KOPT-K1 (cell line): ENCODE measurements around the gene TPO.
"Not testable (repeated sequence)": the region's sequence is repeated elsewhere in the genome, so short reads cannot be mapped to it uniquely, and the experiment has no call there.

Experiments
- H3K27ac ChIP-seq: fragments of 200-600 bp; sonication (generic); 2 replicates; pipeline ENCODE4 v1.5.1; 2016; ENCODE audit warnings: antibody characterized with exemption, mild to moderate bottlenecking, low read depth, low read length; ENCODE audit not compliant: poor library complexity, severe bottlenecking
- H3K36me3 ChIP-seq: fragments of 200-600 bp; sonication (generic); 2 replicates; pipeline ENCODE4 v1.5.1; 2017; ENCODE audit warnings: antibody characterized with exemption, mild to moderate bottlenecking, low read length, moderate library complexity; ENCODE audit not compliant: insufficient read depth
- H3K9me3 ChIP-seq: fragments of 200-600 bp; sonication (generic); 2 replicates; pipeline ENCODE4 v1.5.1; 2017; ENCODE audit warnings: antibody characterized with exemption, low read length, mild to moderate bottlenecking; ENCODE audit not compliant: insufficient read depth, poor library complexity, severe bottlenecking

Gene TPO

DNA sequence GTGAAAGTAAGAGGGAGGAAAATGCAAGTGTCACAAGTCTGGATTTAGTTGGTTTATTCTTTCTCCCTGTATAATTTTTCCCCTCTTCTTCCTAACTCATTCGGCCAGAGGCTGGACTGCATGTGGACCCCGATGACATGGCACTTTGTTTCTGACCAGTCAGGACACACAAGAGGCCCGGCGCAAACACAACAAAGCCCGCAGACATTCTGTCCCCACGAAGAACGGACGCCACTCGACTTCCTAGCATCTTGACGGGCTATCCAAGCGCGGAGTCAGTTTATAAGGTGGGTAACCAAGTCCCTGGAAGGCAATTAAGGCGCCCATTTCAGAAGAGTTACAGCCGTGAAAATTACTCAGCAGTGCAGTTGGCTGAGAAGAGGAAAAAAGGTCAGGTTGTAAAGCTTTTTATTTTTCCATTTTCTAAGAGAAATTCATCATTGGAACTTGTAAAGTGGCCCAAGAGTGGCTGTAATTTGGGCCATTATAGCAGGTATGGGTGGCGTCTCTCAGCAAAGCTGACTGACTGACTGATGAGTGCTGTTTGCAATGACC lies at the start of gene TPO:
TSS of gene TPO (plus strand) at position 308 of the 555 bp plus-strand sequence. CDS start 946 bp downstream, outside the sequence.
- no peaks in the 10 kb centered on the region for H3K36me3 ChIP-seq

DNA sequence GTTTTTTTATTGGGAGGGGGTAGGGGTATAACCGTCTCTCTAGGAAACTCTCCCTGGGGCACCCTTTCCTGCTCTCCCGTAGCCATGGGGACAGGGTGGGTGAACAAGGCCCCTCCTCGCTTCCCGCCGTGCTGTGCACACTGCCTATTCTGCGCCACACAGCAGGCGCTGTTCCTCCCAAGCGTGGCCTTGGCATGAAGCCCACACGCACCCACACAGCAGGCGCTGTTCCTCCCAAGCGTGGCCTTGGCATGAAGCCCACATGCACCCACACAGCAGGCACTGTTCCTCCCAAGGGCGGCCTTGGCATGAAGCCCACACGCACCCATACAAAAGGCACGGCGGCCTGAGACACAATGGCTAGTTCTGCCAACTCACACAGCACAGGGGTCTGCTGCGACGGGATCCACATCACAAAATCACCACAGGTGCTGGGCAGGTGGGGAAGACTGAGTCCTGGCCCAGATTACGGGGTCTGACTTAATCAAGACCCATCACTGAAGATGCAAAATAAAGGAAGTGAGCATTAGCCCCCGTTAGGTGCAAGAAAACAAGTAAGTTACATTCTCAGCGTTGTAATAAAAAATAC lies 46.6 kb upstream of the TPO start:
- no peaks in the 10 kb centered on the region for H3K9me3 ChIP-seq
- no peaks in the 10 kb centered on the region for H3K36me3 ChIP-seq
- no peak overlapping the region for H3K27ac ChIP-seq

More for the DNA sequence above, at the start of gene TPO:
- H3K9me3 ChIP-seq = no peaks in the 10 kb centered on the region
- no peak within 1 kb of the TSS for H3K27ac ChIP-seq

DNA sequence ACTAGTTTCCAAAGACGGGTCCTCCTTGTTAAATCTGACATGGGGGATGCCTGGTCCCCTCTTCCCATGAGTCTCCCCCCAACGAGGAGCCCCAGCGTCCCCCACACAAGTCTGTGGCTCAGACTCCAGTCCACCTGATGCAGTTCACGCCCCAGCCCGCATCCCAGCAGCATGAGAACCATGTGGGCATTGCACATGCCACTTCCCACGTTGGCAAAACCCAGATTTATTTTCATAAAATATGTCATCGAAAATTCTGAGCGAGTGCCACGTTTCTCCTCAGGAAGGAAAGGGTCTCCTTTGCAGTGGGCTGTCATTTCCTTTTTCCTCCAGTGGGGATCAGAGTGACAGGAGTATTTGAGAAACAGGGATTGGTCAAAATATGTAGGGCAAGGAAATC lies 45.7 kb upstream of the TPO start:
- Histone ChIP-seq H3K36me3 (no peaks in the 10 kb centered on the region), H3K27ac (no peak overlapping the region), H3K9me3 (no peaks in the 10 kb centered on the region)

DNA sequence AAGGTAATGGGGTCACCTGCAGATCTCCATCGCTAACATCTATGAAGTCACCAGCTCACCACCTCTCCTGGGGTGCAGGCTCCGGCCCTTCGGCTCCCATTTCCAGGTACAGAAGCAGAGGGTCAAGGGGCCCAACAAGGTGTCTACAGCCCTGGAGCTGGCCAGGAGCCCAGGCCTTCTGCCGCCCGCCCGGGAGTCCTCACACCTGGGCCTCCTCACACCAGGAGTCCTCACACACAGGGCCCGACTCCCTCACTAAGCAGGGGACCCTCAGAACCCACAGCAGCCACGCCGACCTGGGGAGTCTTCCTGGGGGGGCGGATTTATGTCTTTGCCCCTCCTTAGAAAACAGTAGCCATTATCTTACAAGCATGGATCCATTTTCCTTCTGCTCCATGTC lies 43.4 kb upstream of the TPO start:
- H3K9me3 ChIP-seq = no peaks in the 10 kb centered on the region
- no peaks in the 10 kb centered on the region for H3K36me3 ChIP-seq

DNA sequence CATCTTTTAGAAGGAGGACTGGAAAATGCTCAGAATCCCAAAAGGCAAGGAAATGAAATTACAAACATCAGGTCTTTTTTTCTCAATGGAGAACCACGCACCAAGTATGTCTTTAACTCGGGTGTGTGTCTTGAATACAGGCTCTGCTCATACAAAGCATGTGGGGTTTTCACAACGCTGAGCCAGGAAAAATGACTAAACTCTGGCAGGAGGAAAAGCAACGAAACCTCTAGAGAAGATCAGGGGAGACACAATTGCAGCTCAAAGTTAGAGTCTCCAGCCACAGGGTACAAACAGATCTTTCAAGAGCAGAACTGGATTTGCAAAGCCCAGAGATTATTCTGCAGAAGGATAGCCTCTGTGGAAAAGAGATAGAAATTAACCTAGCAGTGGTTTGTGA lies 42.8 kb upstream of the TPO start:
- Histone ChIP-seq H3K9me3 (no peaks in the 10 kb centered on the region), H3K36me3 (no peaks in the 10 kb centered on the region), H3K27ac (no peak overlapping the region)

More for the DNA sequence above, 43.4 kb upstream of the TPO start:
- no peak overlapping the region for H3K27ac ChIP-seq

DNA sequence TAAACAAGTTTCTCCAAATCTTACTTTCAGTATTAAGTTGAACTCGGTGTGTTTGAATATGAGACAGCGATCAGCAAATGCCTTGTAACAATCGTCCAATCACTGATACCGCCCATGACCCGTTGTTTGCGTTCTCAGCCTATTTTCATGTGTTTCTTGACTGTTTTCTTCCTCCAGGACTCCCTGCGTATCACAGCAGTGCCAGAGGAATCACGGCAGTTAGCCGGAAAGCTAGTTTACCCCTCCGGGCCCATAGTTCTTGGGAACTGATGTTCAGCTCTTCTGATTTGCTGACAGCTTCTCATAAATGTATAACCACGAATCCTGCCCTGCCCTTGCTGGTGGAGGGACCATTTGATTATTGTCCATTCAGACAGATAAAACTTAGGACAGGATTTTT lies 42.2 kb upstream of the TPO start:
- Histone ChIP-seq H3K9me3 (no peaks in the 10 kb centered on the region), H3K27ac (no peak overlapping the region), H3K36me3 (no peaks in the 10 kb centered on the region)

DNA sequence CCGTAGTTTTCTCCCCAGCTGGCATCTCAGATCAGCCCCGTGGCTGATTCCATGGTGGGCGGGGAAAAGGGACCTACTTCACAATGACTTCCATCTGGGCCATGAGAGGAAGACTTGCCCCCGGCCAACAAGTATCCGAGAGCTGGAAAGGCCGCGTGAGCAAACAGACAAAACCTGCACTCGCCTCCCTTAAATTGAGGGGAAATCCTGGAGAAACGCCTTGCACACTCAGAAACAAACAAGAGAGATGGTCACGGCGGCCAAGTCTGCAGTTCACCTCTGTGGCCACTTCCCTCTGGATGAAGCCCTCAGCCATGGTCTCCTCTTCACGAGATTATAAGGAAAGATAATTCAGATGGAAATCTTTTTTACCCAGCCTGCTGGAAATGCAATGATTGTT lies 39.4 kb upstream of the TPO start:
- Histone ChIP-seq H3K9me3 (no peaks in the 10 kb centered on the region), H3K27ac (no peak overlapping the region), H3K36me3 (no peaks in the 10 kb centered on the region)

DNA sequence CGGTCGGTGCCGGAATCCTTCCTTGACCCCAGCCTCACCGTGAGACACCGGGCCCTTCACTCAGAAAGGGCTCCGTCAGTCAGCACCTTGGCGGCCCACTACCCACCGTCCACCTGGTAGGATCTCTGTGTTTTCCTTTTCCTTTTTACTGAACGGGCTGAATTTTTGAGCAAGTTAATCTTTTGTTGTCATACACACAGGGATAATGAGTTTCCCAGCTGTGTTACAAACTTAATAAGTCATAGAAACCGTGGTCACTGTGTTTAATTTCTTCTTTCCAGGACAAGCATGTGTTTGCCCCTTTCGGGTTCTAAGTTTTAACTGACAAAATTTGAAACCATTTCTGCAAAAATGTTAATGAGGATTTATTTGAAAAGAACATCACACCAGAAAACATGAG lies 39.0 kb upstream of the TPO start:
- Histone ChIP-seq H3K27ac (no peak overlapping the region), H3K36me3 (no peaks in the 10 kb centered on the region), H3K9me3 (no peaks in the 10 kb centered on the region)

DNA sequence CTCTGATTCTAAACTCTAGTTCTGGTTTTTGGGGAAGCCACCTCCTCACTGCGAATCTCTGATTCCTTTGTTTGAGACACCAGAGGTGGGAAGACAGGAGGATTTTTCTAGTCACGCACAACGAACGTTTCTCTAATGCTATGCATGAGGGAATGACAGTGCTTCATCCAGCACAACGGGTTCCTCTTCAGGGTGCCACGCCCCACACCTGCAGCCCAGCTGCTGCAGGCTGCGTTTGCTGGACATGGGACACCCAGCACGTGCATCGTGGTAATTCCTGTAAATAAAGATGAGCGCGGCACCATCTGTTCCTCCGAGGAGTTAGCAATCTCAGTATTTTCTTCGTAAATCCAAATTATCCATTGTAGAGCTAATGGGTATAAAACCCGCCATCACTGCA lies 37.5 kb upstream of the TPO start:
- H3K36me3 ChIP-seq = no peaks in the 10 kb centered on the region
- H3K9me3 ChIP-seq = no peaks in the 10 kb centered on the region
- no peak overlapping the region for H3K27ac ChIP-seq

DNA sequence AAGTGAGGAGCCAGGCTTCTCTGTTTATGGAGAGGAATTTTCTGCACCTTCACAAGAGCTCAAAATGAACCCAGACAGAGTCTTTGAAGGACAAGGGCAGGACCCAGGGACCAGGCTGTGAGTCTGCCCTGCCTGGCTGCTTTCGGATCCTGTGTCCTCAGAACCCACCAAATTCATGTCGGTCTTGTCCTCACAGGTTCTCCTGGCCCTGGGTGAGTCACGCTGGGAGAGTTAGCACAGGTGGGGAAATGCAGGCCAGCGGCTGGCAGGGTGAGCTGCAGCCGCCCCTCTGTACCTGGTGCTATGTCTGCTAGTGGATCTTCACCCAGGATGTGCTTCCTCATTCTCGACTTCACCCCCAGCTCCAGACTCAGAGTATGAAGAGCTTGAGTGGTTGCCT lies 35.8 kb upstream of the TPO start:
- H3K36me3 ChIP-seq = no peaks in the 10 kb centered on the region
- no peak overlapping the region for H3K27ac ChIP-seq
- no peaks in the 10 kb centered on the region for H3K9me3 ChIP-seq

DNA sequence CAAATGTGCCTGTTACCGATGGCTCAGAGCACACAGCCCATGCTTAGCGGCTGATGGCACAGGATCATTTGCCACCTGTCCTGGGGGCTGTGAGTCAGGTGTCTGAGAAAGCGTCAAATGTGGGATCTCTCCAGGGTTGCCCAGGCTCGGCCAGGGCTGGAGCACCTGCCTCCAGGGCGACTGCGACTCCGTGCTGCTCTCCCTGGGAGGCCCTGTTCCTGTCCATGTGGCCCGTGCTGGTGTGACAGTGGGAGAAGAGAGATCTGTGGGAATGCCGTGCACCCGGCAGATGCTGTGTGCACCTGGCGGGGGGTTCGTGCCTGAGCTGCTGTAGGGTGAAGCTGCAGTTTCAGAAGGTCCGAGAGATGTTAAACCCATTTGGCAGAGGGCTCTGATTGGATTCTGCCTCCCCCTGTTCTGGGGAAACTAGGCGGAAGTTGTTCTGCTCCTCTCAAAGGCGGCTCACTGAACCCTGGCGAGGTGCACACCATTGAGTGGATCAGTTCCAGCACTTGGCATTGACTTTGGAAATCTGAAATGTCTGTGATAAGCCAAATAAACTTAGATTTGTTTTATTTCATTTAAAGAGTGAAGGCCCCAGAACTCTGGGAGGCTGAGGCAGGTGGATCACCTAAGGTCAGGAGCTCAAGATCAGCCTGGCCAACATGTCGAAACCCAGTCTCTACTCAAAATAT lies 34.7 kb upstream of the TPO start:
- peaks cover 4% of the 10 kb centered on the region for H3K9me3 ChIP-seq
- no peaks in the 10 kb centered on the region for H3K36me3 ChIP-seq

DNA sequence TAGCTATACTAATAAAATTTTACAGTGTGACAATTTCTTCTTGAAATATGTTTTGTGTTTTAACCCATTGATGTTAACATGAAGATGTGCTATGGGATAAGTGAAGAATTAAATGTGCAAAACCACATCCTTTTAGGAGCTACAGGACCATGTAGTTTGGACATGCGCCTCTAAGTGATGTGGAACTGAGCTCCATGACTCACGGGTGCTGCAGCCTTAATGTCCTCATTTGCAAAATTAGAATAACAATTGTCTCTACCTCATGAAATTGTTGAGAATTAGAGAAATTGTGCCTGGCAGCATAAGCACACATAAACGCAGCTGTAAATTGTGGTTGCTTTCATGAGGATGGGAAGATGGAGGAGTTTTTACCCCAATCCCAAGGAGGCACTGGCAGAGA lies 31.6 kb upstream of the TPO start:
- Histone ChIP-seq H3K9me3 (peaks cover 4% of the 10 kb centered on the region), H3K36me3 (no peaks in the 10 kb centered on the region), H3K27ac (no peak overlapping the region)

More for the DNA sequence above, 34.7 kb upstream of the TPO start:
- no peak overlapping the region for H3K27ac ChIP-seq

DNA sequence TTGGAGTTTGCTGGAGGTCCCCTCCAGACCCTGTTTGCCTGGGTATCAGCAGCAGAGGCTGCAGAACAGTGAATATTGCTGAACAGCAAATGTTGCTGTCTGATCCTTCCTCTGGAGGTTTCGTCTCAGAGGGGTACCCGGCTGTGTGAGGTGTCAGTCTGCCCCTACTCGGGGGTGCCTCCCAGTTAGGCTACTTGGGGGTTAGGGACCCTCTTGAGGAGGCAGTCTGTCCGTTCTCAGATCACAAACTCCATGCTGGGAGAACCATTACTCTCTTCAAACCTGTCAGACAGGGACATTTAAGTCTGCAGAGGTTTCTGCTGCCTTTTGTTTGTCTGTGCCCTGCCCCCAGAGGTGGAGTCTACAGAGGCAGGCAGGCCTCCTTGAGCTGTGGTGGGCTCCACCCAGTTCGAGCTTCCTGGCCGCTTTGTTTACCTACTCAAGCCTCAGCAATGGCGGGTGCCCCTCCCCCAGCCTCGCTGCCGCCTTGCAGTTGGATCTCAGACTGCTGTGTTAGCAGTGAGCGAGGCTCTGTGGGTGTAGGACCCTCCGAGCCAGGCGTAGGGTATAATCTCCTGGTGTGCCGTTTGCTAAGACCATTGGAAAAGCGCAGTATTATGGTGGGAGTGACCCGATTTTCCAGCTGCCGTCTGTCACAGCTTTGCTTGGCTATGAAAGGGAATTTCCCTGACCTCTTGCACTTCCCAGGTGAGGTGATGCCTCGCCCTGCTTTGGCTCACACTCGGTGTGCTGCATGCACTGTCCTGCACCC lies 25.1 kb upstream of the TPO start:
- not testable (repeated sequence) for H3K36me3 ChIP-seq, H3K9me3 ChIP-seq
- H3K27ac ChIP-seq = peak overlapping the region; percentile 30

DNA sequence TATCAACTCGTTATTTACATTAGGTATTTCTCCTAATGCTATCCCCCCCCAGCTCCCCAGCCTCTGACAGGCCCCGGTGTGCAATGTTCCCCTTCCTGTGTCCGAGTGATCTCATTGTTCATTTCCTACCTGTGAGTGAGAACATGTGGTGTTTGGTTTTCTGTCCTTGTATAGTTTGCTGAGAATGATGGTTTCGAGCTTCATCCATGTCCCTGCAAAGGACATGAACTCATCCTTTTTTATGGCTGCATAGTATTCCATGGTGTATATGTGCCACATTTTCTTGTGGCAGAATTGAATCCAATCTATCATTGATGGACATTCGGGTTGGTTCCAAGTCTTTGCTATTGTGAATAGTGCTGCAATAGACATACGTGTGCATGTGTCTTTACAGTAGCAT lies 23.1 kb upstream of the TPO start:
- not testable (repeated sequence) for H3K27ac ChIP-seq, H3K9me3 ChIP-seq, H3K36me3 ChIP-seq

DNA sequence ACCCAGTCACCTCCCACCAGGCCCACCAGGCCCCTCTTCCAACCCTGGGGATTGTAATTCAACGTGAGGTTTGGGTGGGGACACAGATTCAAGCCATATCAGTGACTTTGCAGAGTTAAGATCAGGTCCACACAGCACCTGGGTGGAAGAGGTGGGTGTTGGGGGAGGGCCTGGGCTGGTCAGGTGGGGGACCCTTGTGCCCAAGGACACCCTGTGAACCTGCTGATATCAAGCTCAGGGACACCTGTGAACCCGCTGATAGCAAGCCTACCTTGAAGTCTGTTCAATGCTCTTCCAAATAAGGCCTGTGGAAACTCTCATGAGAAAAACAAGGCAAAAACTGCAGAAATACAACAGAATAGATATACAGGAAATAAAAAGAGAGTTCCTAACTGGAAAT lies 19.9 kb upstream of the TPO start:
- Histone ChIP-seq H3K36me3 (no peaks in the 10 kb centered on the region), H3K9me3 (no peaks in the 10 kb centered on the region), H3K27ac (no peak overlapping the region)
